ENCODE results near the gene ANAPC4.

The ANAPC4 gene

DNA sequence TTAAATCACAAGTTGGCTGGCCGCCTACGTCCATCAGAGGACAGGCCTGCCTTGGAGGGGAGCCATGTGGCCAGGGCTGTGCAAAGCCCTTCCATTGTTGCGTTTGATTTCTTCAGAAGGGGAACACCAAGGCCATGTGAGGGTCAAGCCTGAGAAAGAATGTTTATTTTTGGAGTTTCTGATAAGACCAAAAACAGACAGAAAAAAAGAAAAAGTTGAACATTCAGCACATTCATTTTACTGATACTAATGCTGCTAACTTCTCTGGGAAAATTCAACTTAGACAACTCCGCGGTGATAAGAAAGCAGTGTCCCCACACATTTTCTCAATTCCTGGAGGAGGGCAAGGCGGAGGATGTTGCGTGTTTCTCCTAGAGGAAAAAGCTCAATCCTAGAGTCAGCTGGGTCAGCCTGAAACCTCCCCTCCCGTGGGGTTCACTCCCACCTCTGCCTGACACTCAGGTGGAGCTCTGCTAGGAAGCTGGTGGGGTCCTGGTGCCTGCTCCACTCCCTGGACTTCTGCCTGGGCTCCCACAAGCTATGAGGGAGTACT lies 63.5 kb downstream of the ANAPC4 start:
- DNase-seq = no peak

DNA sequence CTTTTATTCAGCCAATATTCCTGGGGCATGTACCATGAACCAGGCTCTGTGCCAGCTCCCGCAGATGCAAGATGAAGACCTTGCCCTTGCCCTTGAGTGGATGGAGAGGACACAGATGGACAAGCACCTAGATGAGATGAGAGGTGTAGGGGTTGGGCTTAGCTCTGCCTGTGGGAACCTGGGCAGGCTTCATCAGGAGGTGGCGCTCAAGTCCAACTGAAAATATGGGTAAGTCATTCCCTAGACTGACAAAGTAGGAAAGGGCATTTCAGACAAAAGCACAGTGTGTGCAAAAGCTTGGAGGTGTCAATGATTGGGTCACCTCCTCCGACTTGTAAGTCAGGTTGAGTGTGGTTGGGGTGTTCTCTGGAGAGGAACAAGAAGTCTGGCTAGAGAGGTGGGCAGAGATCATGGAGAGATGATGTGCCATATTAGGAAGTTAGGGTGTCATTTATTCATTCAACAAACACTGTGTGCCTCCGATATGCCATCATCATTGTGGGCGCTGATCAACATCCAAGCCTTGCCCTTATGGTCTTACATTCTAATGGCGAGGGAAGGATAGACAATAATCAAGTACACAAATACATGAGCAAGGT lies 64.6 kb downstream of the ANAPC4 start:
- DNase-seq = peak; percentile 54

DNA sequence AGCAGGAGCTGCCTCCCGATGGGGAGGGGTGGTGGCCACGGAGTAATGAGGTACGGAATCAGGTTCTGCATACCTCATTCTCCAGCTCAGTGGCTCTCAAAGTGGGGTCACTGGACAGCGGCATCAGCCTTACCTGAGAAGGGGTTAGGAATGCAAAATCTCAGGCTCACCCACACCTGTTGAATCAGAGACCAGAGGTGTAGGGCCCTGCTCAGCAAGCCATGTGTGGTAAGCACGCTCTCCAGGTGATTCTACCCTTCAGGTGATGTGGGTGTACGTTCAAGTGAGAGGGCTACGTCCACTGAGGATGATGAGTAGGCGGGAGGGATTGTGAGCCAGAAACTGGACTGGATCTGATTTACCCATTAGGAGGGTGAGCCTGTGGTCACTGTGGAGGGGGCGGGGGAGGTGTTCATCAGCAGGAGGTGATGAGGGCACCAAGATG lies 65.8 kb downstream of the ANAPC4 start:
- DNase-seq = no peak

DNA sequence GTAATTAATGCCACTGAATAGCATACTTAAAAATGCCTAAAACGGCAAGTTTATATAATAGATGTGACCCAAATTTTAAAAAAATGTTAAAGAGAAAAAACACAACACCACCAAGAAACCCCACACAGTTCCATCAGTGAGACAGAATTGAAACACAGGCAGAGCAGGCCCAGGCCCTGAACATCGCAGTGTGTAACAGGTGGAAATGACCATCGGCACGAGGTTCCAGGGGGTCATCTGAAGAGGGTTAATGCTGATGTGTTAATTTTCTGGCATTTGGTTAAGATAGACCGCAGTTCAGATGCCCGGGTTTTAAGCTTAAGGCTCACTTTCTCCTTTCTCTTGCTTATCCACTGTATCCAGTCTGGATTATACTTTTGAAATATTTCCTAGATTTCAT lies 66.8 kb downstream of the ANAPC4 start:
- DNase-seq = no peak

DNA sequence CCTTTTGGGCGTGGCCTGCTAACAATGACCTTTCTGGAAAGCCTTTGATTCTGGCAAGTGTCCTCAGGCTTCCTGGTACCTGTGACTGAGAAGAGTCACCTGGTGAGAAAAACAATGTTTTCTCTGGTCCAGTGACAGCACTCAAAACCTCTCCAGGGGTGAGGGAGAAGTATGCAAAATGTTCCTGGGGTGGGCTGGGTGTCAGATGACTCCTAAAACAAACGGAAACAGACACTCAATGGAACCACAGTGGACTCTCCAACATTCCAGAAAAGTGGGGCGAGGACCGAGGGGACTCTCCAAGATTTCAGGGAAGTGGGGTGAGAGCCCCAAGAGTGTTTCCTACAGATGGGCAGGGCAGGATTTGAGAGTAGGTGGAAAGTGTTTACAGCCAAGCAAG lies 69.5 kb downstream of the ANAPC4 start:
- DNase-seq = no peak

DNA sequence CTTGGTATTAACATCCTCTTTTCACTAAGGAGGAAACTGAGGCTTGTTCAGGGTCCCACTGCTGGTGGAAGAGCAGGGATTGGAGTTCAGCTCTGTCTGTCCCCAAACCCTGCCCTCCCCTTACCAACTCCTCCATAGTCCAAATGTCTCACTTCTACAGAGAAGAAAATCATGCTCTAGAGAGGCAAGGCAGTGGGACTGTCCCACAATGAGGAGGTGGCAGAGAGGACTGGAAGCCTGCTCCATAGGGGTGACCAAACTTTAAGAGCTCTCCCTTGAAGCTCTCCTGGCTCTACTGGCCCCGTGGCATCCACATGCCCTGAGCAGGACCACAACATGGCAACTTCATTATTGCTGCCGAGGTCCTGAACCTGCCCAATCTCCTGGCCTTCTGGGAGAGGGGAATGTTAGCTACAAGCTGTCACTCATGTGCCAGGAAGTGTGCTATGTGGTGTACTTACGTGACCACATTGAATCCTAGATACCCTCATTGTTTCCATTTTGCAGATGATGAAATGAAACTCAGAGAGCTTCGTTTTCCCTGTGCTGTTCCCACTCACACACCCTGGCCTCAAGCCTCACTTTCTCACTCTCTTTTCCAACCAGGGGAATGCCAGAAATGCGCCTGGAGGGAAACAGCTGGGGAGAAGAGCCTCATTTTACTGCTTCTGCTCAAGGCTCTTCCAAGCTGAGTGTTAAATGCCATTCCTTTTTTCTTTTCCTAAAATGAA lies 71.5 kb downstream of the ANAPC4 start:
- DNase-seq = peak; percentile 56

DNA sequence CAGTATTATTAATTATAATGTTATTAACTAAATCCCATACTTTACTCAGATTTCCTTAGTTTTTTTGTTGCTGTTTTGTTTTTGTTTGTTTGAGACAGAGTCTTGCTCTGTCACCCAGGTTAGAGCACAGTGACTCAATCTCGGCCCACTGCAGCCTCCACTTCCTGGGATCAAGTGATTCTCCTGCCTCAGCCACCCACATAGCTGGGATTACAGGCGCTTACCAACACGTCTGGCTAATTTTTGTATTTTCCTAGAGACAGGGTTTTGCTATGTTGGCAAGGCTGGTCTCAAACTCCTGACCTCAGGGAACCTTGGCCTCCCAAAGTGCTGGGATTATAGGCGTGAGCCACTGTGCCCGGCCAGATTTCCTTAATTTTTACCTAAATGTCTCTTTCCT lies 72.2 kb downstream of the ANAPC4 start:
- no peak for DNase-seq

DNA sequence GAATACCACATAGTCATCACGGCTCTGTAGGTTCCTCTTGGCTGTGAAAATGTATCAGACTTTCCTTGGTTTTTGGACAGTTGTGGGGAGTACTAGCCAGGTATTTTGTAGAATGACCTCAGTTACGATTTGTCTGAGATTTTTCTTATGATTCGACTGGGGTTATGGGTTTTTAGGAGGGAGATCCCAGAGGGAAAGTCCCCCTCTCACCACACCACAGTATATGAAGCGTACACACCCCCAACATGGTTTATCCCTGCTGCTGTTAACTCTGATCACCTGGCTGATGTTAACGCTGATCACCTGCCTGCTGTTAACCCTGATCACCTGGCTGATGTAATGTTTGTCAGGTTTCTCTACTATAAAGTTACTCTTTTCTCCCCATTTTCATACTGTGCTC lies 72.6 kb downstream of the ANAPC4 start:
- no peak for DNase-seq

DNA sequence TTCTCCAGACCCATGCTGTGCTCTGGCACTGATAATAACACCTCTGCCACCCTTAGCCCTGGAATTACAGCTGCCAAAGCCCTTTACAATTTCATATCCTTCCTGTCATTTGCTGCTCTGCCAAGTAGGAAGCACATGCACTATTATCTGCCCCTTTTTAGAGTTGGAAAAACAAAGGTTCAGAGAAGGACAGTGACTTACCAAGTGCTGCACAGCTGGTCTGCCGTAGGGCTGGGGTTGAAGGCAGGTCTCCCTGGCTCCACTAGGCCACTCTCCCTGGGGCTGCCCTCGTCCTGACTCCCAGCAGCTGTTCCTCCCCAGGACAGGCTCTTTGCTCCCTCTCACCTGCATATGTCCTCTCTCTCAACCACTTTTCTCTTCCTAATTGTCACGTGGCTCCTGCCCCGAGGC lies 73.4 kb downstream of the ANAPC4 start:
- DNase-seq = no peak

DNA sequence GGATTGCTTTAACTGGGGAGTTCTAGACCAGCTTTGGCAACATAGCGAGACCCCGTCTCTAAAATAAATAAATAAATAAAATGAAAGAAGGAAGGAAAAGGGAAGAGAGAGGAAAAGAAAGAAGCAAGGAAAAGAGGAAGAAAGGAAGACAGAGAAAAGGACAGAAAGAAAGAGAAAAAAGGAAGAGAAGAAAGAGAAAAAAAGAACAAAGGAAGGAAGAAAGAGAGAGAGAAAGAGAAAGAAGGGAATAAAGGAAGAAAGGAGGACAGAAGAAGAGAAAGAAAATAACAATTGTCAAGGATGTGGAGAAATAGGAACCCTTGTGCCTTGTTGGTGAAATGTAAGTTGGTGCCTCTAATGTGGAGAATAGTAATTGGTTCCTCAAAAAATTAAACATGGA lies 74.6 kb downstream of the ANAPC4 start:
- DNase-seq = no peak

DNA sequence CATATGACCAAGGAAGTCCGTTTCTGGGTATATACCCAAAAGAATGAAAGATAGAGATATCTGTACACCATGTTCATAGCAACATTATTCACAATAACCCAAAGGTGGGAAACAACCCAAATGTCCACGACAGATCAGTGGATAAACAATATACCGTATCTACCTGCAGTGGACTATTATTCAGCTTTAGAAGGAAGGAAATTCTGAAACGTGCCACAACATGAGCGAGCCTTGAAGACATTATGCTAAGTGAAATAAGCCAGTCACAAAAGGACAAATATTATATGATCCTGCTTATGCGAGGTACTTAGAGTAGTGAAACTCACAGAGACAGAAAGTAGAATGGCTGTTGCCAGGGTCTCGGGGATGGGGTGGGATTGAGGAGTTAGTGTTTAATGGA lies 75.0 kb downstream of the ANAPC4 start:
- DNase-seq = no peak

DNA sequence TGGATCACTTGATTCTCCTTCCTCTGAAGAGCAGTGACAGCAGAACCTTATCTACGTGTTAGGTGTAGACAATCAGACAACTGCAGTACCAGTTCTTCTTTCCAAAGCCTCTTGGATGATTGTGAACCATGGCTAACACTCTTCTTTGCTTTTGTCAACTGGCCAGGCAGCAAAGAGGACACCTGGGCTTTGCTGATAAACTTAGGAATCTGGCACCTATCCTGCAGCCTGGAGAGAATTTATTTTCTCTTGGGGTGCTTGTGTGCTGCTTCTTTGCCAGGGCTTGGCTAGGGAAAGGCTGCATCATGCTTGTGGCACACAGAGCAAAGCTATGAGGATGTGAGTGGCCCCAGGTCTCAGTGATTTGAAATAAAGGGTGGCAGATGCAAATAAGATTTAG lies 77.4 kb downstream of the ANAPC4 start:
- DNase-seq = no peak

DNA sequence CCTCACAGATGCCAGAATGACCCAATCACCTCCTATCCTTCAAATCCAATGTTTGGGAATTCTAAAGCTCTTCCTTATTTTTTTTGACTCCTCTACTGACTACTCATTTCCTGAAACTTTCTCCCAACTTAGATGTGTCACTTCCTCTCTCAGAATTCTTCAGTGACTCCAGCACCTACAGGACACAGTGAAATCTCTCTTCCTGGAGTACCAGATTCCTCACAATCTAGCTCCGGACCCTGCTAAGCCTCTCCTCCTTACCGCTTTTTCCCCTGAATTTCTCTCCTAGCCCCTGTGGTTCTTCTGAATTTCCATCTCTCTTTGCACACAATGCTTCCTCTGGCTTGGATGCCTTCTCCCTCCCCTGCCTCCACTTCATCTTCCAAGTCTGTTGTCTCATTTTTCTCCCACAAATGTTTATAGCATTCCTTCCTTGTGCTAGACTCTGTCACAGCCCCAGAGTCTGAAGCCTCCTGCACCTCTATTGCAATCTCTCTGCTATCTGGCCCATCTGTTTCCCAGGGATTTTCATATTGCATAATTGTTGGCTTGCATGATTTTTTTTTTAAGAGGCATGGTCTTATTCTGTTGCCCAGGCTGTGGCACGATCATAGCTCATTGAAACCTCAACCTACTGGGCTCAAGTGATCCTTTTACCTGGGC lies 80.1 kb downstream of the ANAPC4 start:
- no peak for DNase-seq

DNA sequence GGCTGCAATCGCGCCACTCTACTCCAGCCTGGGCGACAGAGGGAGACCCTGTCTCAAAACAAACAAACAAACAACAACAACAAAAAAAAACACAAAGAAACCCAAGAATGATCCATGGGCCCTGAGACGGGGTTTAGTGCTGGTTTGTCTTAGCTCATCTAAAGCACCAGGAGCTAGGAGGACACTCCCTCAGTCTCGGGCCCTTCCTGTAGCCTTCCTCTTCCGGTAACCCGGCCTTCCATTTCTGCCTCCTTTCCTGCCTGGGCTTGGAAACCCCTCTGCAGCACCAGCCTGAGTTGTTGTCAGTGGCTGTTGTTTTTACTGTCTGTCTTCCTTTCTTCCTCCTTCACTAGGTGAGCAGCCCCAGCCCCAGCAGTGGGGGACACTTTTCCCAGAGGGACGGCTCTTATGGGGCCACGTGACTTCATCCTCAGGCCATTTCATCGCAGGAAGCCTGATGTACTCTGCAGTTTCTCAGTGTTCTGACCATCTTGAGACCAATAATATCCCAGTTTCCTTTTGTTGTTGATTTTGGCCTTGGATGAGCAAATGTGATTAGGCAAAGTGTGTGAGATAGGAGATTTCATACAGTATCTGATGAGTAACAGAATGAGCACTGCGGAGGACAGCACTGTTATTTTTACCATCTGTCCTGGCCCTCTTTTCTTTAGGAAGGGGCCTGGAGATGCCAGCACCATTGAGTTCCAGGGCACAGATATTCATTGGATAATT lies 90.1 kb downstream of the ANAPC4 start:
- no peak for DNase-seq

DNA sequence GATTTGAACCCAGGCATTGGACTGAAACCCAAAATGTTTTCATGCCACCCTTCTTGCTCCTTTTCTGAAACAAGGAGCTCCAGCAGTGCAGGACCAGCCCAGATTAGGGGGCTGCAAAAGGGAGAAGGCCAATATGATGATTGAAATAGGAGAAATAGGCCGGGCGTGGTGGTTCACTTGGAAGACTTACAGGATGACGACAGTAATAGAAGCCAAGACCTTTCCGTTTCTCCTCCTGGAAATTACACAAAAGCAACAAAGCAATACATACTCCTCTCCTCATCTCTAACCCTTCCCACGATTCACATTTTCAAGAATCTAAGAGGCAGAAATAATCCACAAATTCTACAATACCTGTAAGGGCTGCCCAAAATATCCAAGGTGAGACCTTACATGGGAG lies 90.8 kb downstream of the ANAPC4 start:
- DNase-seq = no peak

Measured in T1000 (cell line).